PC-9 (cell line): Measurements from ENCODE around the gene P2RX6.

Experiments
- EZH2 ChIP-seq: fragments of 200-600 bp; sonication (generic); IDR thresholded peaks from 2 replicates; pipeline ENCODE4 v1.8.0; 2017; ENCODE audit warnings: antibody characterized with exemption, low read depth
- TF ChIP-seq, protein P1 (sequence below): fragments of 200-600 bp; sonication (generic); conservative IDR thresholded peaks from 2 replicates; pipeline ENCODE4 v1.6.1; 2017; ENCODE audit warnings: mixed run types, antibody characterized with exemption, mild to moderate bottlenecking, moderate library complexity

DNA sequence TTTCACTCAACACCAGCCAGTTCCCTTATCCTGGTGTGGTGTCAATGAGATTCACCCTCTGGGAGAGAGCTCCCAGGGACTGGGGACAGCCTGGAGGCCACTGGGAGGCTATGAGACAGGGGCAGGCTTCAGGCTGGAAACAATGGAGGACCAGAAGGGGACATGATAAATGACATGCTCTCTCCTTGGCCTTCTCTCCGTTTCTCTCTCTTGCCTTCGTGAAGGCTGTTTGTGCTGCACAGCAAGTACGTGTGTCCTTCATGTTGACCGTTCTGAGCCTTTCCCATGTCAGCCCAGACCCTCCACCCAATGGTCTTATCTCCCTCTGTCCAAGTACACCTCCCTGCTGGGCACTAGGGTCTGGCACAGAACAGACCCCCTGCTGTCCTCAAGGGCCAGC is 34.4 kb upstream of the P2RX6 start:
- TF ChIP-seq, protein P1, sequence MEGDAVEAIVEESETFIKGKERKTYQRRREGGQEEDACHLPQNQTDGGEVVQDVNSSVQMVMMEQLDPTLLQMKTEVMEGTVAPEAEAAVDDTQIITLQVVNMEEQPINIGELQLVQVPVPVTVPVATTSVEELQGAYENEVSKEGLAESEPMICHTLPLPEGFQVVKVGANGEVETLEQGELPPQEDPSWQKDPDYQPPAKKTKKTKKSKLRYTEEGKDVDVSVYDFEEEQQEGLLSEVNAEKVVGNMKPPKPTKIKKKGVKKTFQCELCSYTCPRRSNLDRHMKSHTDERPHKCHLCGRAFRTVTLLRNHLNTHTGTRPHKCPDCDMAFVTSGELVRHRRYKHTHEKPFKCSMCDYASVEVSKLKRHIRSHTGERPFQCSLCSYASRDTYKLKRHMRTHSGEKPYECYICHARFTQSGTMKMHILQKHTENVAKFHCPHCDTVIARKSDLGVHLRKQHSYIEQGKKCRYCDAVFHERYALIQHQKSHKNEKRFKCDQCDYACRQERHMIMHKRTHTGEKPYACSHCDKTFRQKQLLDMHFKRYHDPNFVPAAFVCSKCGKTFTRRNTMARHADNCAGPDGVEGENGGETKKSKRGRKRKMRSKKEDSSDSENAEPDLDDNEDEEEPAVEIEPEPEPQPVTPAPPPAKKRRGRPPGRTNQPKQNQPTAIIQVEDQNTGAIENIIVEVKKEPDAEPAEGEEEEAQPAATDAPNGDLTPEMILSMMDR = no peak
- TF ChIP-seq EZH2 = no peak
